Mesothelial cell of epicardium (in vitro differentiated cells): ENCODE results near the gene OR52E8. TPM values are rescaled to one million over a fixed set of nuclear protein-coding genes. Genes with fewer than 3 reads are reported as not detected.

Experiments
- DNase-seq, 2 experiments: peaks; one replicate each; pipeline ENCODE4 v3.0.0; 2021; ENCODE audit warnings: low spot score in 2 of 2; ENCODE audit not compliant: unreplicated experiment in 2 of 2
- H3K27ac Mint-ChIP-seq: 2 replicates; pipeline ENCODE4 v1.8.0; 2021; ENCODE audit warnings: mixed read lengths
- H3K27me3 Mint-ChIP-seq: 2 replicates; pipeline ENCODE4 v1.8.0; 2021; ENCODE audit warnings: low read depth, mixed read lengths
- H3K36me3 Mint-ChIP-seq: 2 replicates; pipeline ENCODE4 v1.8.0; 2021; ENCODE audit warnings: mixed read lengths
- H3K4me1 Mint-ChIP-seq: 2 replicates; pipeline ENCODE4 v1.8.0; 2021; ENCODE audit warnings: mixed read lengths
- H3K4me3 Mint-ChIP-seq: 2 replicates; pipeline ENCODE4 v1.8.0; 2021; ENCODE audit warnings: mild to moderate bottlenecking, moderate library complexity, mixed read lengths
- H3K9me3 Mint-ChIP-seq: 2 replicates; pipeline ENCODE4 v1.8.0; 2021; ENCODE audit warnings: mixed read lengths
- CTCF ChIP-seq: fragments of 200-600 bp; sonication (generic); IDR thresholded peaks from one replicate; pipeline ENCODE4 v1.5.0; 2021; ENCODE audit warnings: antibody characterized with exemption; ENCODE audit not compliant: unreplicated experiment
- total RNA-seq: library from RNA; stranded (reverse); gene quantifications from 3 replicates; pipeline ENCODE4 v1.2.1, GENCODE V29; 2021

OR52E8 gene
- total RNA-seq, 1 donor from 2014 or later, result not detected

GRCh38 chr11:5887172-5887571 lies 29.7 kb upstream of the OR52E8 start:
- TF ChIP-seq CTCF, result no peak
- Mint-ChIP-seq H3K27me3 (peaks cover 8% of the 10 kb centered on the region), H3K27ac (no peak overlapping the region), H3K4me3 (no peak overlapping the region), H3K36me3 (no peaks in the 10 kb centered on the region), H3K4me1 (no peaks in the 10 kb centered on the region), H3K9me3 (no peaks in the 10 kb centered on the region)
- DNase-seq, result no peak

GRCh38 chr11:5881756-5882155 lies 24.3 kb upstream of the OR52E8 start:
- H3K27ac Mint-ChIP-seq, result no peak overlapping the region
- H3K9me3 Mint-ChIP-seq, result no peaks in the 10 kb centered on the region
- H3K36me3 Mint-ChIP-seq, result no peaks in the 10 kb centered on the region
- no peak for DNase-seq
- H3K27me3 Mint-ChIP-seq, result peaks cover 19% of the 10 kb centered on the region
- H3K4me1 Mint-ChIP-seq, result no peaks in the 10 kb centered on the region
- TF ChIP-seq CTCF, result no peak
- H3K4me3 Mint-ChIP-seq, result no peak overlapping the region

- Mint-ChIP-seq H3K4me1 (no peaks in the 10 kb centered on the region), H3K36me3 (no peaks in the 10 kb centered on the region), H3K27me3 (peaks cover 19% of the 10 kb centered on the region), H3K4me3 (no peak within 1 kb of the TSS), H3K27ac (no peak within 1 kb of the TSS), H3K9me3 (peaks cover under 1% of the 10 kb centered on the region)
- TF ChIP-seq CTCF, result no peak
- no peak for DNase-seq
These were observed 22.8 kb upstream of the OR52E8 start, which contains the start of gene OR52E4 for GRCh38 chr11:5880329-5880728. OR52E4 (plus strand) TSS chr11:5880629; CDS start chr11:5884293, 3,664 bp downstream.

GRCh38 chr11:5878564-5878963 lies 21.1 kb upstream of the OR52E8 start:
- no peak for TF ChIP-seq CTCF
- no peak overlapping the region for H3K4me3 Mint-ChIP-seq
- no peaks in the 10 kb centered on the region for H3K4me1 Mint-ChIP-seq
- no peaks in the 10 kb centered on the region for H3K36me3 Mint-ChIP-seq
- peaks cover 11% of the 10 kb centered on the region for H3K9me3 Mint-ChIP-seq
- H3K27me3 Mint-ChIP-seq, result peaks cover 19% of the 10 kb centered on the region
- H3K27ac Mint-ChIP-seq, result no peak overlapping the region
- no peak for DNase-seq

- DNase-seq, result no peak
- no peaks in the 10 kb centered on the region for H3K36me3 Mint-ChIP-seq
- peaks cover 10% of the 10 kb centered on the region for H3K27me3 Mint-ChIP-seq
- no peaks in the 10 kb centered on the region for H3K4me1 Mint-ChIP-seq
- no peak for TF ChIP-seq CTCF
- H3K4me3 Mint-ChIP-seq, result no peak overlapping the region
- H3K27ac Mint-ChIP-seq, result no peak overlapping the region
- peaks cover 16% of the 10 kb centered on the region for H3K9me3 Mint-ChIP-seq
These were observed 8.3 kb upstream of the OR52E8 start for GRCh38 chr11:5865826-5866225.

- no peak for TF ChIP-seq CTCF
- no peak overlapping the region for H3K4me3 Mint-ChIP-seq
- H3K4me1 Mint-ChIP-seq, result no peaks in the 10 kb centered on the region
- no peaks in the 10 kb centered on the region for H3K27me3 Mint-ChIP-seq
- DNase-seq, result no peak
- no peak overlapping the region for H3K27ac Mint-ChIP-seq
- H3K36me3 Mint-ChIP-seq, result no peaks in the 10 kb centered on the region
- H3K9me3 Mint-ChIP-seq, result peaks cover 21% of the 10 kb centered on the region
These were observed 6.5 kb downstream of the OR52E8 start for GRCh38 chr11:5851002-5851401.
